Measurements from ENCODE around the gene TRIM54.

TRIM54 gene, protein sequence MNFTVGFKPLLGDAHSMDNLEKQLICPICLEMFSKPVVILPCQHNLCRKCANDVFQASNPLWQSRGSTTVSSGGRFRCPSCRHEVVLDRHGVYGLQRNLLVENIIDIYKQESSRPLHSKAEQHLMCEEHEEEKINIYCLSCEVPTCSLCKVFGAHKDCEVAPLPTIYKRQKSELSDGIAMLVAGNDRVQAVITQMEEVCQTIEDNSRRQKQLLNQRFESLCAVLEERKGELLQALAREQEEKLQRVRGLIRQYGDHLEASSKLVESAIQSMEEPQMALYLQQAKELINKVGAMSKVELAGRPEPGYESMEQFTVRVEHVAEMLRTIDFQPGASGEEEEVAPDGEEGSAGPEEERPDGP

DNA sequence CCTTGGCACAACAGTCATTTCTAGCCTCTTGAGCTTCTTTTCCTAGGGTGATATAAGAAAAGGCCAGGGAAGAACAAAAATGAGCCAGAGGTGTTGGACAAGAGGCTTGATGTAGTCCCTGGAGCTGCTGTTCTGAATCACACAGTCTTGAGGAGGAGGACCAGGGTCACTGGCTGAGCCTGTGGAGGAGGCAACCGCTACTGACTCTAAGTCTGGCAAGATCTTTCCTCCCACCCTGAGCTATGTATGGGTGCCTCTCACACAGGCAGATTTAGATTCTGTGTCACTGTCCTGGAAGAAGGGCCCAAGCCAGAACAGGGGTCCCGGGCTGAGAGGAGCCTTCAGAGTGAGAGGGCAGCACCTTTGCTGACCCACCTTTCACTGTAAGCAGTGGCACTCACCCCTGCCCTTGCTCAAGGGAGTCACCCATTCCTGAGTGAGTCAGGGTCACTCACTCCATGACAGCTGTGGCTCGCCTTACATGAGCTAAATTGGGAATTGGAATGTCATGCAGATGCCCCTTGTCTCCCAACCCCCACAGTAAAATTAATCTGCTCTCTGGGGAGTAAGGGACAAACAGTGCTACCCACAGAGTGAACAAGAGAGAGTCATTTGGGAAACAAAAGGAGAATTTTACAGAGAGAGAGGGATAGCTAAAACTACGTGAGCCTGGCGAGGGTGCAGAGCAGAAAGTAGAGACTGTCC is at the start of gene TRIM54:
TRIM54 (plus strand) TSS at position 575 of the 705 bp plus-strand sequence. CDS start 303 bp downstream, outside the sequence.
- DNase-seq (ENCODE audit: low spot score), result no peak

DNA sequence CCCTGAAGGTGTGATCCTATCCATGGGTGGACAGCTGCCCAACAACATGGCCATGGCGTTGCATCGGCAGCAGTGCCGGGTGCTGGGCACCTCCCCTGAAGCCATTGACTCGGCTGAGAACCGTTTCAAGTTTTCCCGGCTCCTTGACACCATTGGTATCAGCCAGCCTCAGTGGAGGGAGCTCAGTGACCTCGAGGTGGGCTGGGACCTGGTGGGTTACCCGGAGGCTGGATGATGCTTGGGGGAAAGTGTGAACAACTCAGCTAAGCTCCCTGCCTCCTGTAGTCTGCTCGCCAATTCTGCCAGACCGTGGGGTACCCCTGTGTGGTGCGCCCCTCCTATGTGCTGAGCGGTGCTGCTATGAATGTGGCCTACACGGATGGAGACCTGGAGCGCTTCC is 48.9 kb upstream of the TRIM54 start:
- DNase-seq (ENCODE audit: low spot score), result no peak

DNA sequence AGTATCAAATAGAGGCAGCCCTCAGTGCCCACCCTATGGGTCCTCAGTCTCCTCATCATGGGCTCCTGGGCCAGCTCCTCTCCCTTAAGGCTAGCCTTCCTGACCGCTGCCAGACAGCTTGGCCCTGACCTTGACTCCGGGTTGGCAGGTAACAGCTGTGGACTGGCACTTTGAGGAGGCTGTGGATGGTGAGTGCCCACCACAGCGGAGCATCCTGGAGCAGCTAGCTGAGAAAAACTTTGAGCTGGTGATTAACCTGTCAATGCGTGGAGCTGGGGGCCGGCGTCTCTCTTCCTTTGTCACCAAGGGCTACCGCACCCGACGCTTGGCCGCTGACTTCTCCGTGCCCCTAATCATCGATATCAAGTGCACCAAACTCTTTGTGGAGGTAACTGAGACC is 46.1 kb upstream of the TRIM54 start:
- no peak for DNase-seq (ENCODE audit: low spot score)

DNA sequence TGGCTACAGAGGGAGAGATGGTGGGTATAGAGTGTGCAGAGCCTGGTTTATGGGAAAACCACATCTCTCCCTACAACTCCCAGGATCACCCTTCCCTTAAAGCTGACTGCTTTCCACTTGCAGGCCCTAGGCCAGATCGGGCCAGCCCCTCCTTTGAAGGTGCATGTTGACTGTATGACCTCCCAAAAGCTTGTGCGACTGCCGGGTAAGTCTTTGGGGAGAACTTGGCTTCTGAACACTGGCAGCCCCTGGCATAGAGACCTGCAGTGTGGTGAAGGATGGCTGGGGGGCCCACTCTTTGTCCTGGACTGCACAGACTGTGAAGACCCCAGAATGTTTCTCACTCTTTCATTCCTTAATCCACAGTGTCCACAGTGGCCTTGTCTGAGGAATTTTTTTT is 45.6 kb upstream of the TRIM54 start:
- no peak for DNase-seq (ENCODE audit: low spot score)

DNA sequence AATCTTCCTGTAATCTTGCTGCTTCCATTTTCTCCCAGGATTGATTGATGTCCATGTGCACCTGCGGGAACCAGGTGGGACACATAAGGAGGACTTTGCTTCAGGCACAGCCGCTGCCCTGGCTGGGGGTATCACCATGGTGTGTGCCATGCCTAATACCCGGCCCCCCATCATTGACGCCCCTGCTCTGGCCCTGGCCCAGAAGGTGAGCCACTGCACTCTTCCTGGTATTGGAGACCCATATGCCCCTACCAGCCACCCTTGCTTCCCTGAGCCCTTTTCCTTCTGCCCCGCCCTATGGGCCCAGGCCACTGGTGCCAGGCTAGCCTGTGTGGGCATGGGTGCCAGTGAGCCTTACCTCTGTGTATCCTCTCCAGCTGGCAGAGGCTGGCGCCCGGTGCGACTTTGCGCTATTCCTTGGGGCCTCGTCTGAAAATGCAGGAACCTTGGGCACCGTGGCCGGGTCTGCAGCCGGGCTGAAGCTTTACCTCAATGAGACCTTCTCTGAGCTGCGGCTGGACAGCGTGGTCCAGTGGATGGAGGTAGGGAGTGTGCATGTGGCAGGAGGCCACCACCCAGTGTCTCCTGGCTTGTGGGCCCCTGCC is 44.8 kb upstream of the TRIM54 start:
- DNase-seq (ENCODE audit: low spot score), result no peak

DNA sequence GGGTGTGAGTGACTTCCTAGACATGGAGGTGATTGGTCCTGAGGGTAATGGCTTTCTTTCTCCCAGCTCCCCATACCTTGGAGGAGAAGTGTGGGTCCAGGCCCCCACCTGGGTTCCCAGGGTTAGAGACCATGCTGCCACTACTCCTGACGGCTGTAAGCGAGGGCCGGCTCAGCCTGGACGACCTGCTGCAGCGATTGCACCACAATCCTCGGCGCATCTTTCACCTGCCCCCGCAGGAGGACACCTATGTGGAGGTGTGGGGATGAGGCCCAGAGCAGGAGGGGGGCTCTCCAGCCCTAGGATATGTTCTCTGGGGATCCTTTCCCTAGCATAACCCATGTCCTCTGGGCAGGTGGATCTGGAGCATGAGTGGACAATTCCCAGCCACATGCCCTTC is 43.3 kb upstream of the TRIM54 start:
- no peak for DNase-seq (ENCODE audit: low spot score)

DNA sequence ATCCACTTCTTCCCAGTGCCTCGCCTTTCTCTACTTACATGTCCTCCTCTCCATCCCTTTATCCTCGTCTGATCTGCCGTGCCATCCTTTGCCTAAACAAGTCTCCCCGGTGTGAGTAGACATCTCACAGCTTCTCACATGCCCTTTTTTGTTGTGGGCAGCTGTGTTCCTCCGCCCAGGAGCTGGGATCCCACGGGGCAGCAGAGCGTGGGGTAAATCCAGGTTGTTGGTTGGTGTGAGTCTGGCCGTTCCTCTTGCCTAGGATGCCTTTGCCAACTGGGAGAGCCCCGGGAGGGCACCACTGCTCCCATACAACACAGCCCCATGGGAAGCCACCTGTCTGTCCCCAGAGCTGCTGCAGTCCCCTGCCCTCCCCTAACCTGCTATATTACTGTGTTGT is 41.8 kb upstream of the TRIM54 start:
- no peak for DNase-seq (ENCODE audit: low spot score)

DNA sequence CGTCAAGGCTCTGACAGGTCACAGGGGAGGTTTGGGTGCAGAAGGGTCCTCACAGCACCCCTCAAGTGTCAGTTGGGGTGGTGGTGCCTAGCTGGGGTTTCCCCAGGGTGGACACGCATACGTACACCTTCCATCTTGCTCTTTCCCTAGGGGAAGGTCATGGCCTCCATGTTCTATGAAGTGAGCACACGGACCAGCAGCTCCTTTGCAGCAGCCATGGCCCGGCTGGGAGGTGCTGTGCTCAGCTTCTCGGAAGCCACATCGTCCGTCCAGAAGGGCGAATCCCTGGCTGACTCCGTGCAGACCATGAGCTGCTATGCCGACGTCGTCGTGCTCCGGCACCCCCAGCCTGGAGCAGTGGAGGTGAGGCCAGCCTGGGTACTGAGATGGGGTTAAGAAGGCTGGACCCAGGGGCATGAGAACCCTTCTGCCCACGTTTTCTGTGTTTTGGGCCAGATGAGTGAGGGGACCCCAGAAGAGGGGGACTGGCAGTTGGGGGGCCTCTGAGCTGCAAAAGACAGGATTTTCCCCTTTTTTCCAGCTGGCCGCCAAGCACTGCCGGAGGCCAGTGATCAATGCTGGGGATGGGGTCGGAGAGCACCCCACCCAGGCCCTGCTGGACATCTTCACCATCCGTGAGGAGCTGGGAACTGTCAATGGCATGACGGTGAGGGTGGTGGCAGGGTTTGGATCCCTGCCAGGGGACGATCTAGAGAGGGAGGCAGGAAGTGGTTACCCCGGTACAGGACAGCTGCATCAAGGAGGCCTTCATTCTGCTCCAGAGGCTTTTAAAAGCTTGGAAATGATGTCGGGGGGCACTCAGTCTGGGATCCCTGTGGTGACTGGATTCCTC is 40.2 kb upstream of the TRIM54 start:
- no peak for DNase-seq (ENCODE audit: low spot score)

DNA sequence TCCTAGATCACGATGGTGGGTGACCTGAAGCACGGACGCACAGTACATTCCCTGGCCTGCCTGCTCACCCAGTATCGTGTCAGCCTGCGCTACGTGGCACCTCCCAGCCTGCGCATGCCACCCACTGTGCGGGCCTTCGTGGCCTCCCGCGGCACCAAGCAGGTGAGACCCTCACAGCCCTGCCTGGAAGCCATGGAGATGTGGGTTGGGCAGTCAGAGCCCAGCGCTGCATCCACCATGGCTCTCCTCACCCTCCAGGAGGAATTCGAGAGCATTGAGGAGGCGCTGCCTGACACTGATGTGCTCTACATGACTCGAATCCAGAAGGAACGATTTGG is 39.6 kb upstream of the TRIM54 start:
- no peak for DNase-seq (ENCODE audit: low spot score)

DNA sequence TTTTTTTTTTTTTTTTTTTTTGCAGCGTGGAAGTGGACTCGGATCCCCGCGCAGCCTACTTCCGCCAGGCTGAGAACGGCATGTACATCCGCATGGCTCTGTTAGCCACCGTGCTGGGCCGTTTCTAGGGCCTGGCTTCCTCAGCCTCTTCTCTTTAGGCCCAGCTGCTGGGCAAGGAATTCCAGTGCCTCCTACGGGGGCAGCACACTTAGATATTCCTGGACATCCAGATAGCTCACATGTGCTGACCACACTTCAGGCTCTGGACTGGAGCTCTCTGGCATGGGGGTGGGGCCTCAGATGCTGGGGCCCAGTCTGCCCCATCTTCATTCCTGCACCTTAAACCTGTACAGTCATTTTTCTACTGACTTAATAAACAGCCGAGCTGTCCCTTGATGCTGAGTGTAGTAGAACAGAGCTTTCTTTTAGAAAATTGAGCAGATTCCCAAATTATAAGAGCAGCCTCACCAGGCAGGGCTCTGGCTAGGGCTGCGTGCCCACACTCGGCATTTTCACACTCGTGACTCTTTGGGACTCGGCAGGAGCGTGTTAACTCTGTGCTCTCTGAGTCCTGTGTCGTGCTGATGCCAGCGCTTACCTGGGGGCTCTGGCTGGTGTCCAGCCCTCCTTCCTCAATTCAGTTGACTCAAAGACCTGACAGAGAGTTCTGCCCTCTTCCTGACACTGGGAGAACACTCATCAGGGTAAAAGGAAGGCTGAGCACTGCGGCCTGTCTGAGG is 38.7 kb upstream of the TRIM54 start:
- no peak for DNase-seq (ENCODE audit: low spot score)

DNA sequence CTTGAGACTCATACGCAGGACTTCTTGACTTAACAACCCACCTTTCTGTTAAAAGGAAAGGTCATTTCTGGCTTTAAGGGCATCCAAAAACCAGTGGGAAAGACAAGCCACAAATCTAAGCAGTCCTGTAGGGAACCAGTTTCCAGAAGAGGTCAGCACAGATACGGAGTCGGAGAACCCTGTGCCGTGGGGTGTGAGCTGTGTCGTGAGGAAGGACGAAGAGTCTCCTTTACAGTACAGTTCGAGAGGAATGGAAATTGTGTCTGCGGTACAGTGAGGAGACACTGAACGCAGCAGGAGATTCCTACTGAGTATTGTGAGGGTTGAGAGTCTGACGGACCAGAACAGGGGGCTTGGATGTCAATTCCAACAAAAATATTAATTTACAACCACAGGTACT is 37.1 kb upstream of the TRIM54 start:
- DNase-seq (ENCODE audit: low spot score), result no peak

DNA sequence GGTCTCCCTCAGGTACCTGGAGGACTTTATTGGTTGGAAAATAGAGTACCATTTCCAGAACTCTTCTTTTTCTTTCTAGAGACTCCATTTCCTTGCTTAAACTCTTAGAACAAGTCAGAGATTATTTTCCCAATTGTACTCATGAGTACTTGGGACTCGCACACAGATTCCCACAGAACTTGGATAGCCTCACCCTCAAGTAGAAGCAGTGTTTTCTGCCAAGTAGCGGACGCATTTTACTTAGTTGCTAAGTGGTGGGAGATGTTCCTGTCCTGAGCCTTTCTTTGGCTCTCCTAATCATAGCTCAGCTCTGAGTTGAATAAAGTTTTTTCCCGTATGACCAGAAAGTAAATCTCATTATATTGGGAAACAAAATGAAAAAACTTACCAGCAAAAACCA is 36.6 kb upstream of the TRIM54 start:
- DNase-seq (ENCODE audit: low spot score), result no peak

DNA sequence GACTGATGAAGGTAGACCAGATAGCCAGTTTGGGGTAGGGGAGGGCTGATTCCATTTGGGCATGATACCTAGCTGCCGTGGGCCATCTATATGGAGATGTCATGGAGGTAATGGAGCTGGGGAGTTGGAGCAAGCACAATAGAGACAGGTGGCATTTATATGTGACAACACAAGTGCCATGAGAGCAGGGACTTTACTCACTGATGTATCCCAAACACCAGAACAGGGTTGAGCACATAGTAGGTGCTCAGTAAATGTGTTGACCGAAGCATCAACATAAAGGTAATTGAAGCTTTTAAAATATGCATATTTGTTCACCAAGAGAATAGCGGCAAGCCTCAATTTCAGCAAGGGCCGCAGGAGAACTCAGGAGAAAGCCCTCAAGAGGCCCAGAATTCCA is 34.3 kb upstream of the TRIM54 start:
- DNase-seq (ENCODE audit: low spot score), result no peak

DNA sequence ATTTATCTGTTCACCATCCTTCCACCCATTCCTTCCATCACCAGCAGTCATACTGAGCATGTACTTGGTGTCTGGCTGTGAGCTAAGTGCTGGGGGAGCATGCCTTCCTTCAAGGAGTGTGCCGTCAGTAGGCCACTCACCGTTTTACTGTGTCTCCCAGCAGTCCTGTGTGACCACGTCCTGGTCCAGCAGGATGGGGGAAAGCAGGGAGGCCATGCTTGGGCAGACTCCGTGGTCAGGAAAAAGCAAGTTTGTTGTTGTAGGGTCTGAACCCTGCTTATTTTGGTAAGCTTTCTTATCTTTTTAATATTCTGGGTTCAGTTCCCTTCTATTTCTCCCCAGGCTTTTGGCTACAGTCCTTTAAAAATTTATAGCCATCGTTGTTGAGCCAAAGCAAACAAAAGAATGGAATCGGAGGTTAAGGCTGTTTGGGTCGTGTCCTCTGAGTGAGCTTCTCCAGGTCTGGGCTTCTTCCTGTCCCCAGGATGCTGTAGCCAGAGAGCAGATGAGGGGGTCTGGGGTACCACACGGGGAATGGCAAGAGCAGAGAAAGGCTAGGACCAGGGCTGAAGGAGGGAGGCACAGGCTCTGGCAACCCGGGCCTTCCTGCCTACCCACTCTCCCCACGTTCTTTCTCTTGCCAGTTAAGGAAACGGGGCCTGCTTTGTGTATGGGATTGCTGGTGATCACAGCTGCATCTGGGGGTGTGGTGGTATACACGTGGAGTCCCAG is 32.9 kb upstream of the TRIM54 start:
- DNase-seq (ENCODE audit: low spot score), result no peak

DNA sequence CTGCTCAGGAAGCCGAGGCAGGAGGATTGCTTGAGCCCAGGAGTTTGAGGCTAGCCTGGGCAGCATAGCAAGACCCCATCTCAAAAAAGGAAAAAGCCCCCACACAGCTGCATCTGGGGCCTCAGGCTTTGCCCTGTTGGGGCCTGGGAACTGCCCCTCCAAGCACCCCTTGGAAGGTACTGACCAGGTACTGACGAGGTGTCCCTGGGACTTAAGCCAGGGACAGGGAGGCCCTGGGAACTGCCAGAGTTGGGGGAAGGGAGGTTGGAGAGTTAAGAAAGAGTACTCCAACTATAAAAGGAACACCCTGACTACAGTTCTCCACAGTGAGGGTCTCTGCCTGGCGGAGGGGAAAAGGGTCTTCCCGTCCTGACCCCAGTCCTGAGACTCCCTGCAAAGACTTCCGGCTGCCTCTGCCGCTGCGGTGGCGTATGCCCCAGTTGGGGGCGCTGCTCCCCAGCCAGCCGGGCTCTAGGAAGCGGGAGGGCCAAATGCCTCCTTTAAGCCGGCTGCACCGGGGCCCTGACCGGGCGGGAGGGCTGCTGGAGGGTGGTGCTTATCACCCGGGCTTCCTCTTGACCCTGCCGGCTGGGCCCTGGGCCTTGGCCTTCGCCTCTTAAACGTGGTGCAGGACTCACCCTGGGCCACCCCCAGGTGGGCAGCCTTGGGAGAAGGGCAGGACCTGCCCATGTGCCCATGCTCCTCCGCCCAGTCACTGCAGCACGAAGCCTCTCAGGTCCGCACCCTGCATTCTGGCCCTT is 32.2 kb upstream of the TRIM54 start:
- peak; percentile 64 for DNase-seq (ENCODE audit: low spot score)

DNA sequence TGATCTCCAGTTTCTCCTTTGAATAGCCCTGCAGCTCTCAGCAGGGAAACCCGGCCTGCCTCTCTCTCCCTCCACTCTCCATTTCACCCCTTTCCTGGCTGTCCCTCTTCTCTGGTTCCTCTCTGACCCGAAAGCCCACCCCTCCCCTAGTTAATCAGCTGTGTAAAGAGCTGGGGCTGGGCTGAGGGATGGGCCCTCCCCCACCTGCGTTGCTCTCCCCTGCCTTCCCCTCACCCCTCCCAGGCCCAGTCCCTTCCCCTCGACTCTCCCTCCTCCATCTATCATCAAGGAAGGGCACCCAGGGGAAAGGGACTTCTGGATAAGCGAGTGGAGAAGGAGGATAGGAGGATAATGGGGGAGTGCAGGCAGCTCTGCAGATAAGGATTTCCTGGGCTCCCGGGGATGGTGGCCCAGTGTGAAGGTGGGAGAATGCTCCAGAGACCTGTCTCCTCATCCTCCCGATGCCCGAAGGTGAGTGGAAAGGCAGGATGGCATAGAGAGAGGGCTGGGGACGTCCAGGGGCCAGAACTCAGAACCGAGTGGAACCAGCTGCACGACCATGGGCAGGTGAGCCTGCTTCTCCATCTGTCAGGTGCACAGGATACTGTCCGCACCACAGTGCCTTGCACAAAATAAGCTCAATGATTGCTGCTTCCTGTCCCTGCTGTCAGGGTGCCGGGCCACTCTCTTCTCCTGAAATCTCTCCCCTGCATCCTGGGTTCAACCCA is 31.4 kb upstream of the TRIM54 start:
- DNase-seq (ENCODE audit: low spot score), result no peak

DNA sequence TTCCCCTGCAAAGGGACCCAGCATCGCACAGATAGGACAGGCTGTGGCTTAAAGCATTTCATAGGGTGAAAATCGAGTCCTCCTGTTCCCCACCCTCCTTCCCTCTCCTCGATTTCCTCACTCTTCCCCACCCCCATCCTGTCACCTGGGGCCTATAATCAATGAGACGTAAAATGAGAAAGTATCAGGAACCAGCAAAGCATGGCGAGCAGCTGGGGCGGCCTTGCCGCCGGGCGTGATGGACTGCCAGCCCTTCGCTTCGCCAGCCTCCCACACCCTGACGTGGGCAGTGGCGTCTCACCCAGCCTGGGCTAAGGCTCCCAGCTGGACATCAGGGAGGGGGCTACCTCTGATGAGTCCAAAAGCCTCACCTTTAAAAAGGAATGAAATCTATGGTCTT is 30.5 kb upstream of the TRIM54 start:
- DNase-seq (ENCODE audit: low spot score), result no peak

DNA sequence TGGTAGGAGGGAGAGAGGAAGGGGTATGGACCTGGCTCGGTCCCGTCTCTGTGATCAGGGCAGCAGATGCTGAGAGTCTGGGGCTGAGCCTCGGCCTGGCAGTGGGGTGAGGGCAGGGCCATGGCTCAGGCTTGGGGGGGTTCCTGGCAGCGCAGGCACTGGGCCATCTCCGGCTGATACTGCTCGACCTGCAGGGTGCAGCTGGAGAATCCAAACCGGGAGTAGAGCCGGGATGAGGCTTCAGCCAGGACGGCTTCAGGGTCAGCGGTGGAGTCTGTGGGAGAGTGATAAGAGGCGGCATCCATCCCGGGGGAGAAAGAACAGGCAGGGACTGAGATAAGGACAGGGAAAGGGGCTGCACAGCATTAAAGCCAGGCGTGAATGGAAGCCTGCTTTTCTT is 27.0 kb upstream of the TRIM54 start:
- no peak for DNase-seq (ENCODE audit: low spot score)

DNA sequence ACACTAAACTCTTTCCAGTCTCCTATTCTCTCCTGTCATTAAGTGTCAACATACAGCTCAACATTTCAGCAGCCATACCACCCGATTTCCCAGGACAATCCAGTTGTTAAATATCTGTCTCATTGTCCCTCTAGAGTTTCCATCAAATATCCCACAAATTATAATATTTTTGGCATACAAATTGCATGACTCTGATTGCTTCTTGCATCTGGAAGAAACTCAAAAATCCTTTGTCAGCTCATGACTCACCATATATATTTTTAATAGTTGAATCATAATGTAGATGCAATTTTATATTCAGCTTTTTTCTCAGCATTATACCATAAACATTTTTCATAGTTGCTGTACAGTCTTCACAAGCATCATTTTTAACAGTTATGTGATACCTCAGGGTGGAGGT is 26.6 kb upstream of the TRIM54 start:
- peak; percentile 49 for DNase-seq (ENCODE audit: low spot score)
